Lung (tissue), 12 donors: Measurements from ENCODE around the gene GAPDHS. TPM values are rescaled to one million over a fixed set of nuclear protein-coding genes. Genes with fewer than 3 reads are reported as not detected.

Experiments
- ATAC-seq: fragments of 200-7000 bp; cut with Tn5 transposase; one replicate; pipeline ENCODE4 v1.9.1; 2020; ENCODE audit warnings: moderate number of reproducible peaks; ENCODE audit not compliant: insufficient read depth, low FRiP score
- DNase-seq, 3 donors: peaks; one replicate each; pipeline ENCODE4 v3.0.0-alpha.2; 2013 to 2017
- H3K27ac ChIP-seq, 2 donors: one replicate each; pipeline ENCODE4 v1.5.1; 2013; ENCODE audit warnings: mild to moderate bottlenecking in 2 of 2, moderate library complexity in 2 of 2, control low read depth in 1 of 2, inconsistent platforms in 1 of 2, low read depth in 1 of 2, low read length in 1 of 2
- H3K27me3 ChIP-seq, 3 donors: one replicate each; pipeline ENCODE4 v1.5.1; 2013; ENCODE audit warnings: low read length in 2 of 3; ENCODE audit not compliant: control insufficient read depth in 3 of 3, insufficient read depth in 3 of 3
- H3K36me3 ChIP-seq, 4 donors: one replicate each; pipeline ENCODE4 v1.5.1; 2013; ENCODE audit warnings: low read length in 4 of 4, mild to moderate bottlenecking in 1 of 4, moderate library complexity in 1 of 4; ENCODE audit not compliant: control insufficient read depth in 4 of 4, insufficient read depth in 4 of 4
- H3K4me1 ChIP-seq, 5 donors: one replicate each; pipeline ENCODE4 v1.5.1; 2013; ENCODE audit warnings: low read length in 5 of 5, mild to moderate bottlenecking in 2 of 5, moderate library complexity in 1 of 5; ENCODE audit not compliant: control insufficient read depth in 5 of 5, insufficient read depth in 5 of 5
- H3K4me3 ChIP-seq: one replicate; pipeline ENCODE4 v1.5.1; 2013; ENCODE audit warnings: mild to moderate bottlenecking, control low read depth, moderate library complexity
- H3K9ac ChIP-seq, 2 donors: one replicate each; pipeline ENCODE4 v1.5.1; 2013; ENCODE audit warnings: low read length in 2 of 2, control low read depth in 1 of 2; ENCODE audit not compliant: insufficient read depth in 1 of 2
- H3K9me3 ChIP-seq, 4 donors: one replicate each; pipeline ENCODE4 v1.5.1; 2013; ENCODE audit warnings: low read length in 3 of 4, mild to moderate bottlenecking in 1 of 4, moderate library complexity in 1 of 4; ENCODE audit not compliant: control insufficient read depth in 4 of 4, insufficient read depth in 3 of 4
- WGBS, 2 donors: extraction: QIAGEN DNeasy Blood & Tissue Kit; methylation state at CpG; one replicate each; pipeline ENCODE4 v1.1.7; 2013; 5-methylcytosine and 5-hydroxymethylcytosine counted together
- polyA plus RNA-seq, 2 donors: library from polyadenylated mRNA; stranded (reverse); fragments of 200-250 nt; gene quantifications; one replicate each; pipeline ENCODE4 v1.2.1, GENCODE V29; 2013
- total RNA-seq, 2 donors: library from RNA; depleted of rRNA in 1 of 2; stranded (reverse); fragments of >200 nt in 1 of 2; gene quantifications; one replicate each; pipeline ENCODE4 v1.2.1, GENCODE V29; 2014 to 2021
- TF ChIP-seq, protein P1 (sequence below): IDR thresholded peaks from 2 replicates; pipeline ENCODE4 v1.5.1; 2012; ENCODE audit warnings: mild to moderate bottlenecking; ENCODE audit errors: control extremely low read depth, extremely low read depth
- donor health status: control.
- donor health status: control.
- donor health status: Bipolar disorder and iron deficiency.
- donor health status: healthy.
- donor health status: DM: yes; HTN: yes; CAD: no.

GAPDHS gene
- total and polyA plus RNA-seq, 4 donors, result not detected

DNA sequence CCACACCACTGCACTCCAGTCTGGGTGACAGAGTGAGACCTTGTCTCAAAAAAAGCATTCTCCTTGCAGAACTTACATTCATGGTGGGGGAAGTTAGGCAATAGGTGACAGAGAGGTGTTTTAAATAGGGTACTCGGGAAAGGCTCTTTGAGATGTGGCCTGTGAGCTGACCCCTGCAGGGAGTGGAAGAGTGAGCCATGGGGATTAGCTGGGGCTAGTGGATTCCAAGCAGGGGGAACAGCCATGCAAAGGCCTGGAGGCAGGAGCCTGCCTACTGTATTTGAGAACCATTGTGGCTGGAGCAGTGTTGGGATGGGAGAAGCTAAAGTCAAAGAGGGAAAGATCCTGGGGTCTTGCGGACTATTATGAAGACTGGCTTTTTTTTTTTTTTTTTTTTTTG is 15.9 kb upstream of the GAPDHS start:
- no peaks in the 10 kb centered on the region for H3K36me3 ChIP-seq
- ATAC-seq, result no peak
- H3K27me3 ChIP-seq, result peaks cover 0 to 2% (median 0%) of the 10 kb centered on the region in 3 donors
- no peak for DNase-seq
- H3K9ac ChIP-seq, result no peak overlapping the region
- H3K9me3 ChIP-seq, result no peaks in the 10 kb centered on the region
- H3K4me1 ChIP-seq, result peaks cover 0 to 5% (median 0%) of the 10 kb centered on the region in 5 donors
- no peak overlapping the region for H3K27ac ChIP-seq
- TF ChIP-seq, protein P1, sequence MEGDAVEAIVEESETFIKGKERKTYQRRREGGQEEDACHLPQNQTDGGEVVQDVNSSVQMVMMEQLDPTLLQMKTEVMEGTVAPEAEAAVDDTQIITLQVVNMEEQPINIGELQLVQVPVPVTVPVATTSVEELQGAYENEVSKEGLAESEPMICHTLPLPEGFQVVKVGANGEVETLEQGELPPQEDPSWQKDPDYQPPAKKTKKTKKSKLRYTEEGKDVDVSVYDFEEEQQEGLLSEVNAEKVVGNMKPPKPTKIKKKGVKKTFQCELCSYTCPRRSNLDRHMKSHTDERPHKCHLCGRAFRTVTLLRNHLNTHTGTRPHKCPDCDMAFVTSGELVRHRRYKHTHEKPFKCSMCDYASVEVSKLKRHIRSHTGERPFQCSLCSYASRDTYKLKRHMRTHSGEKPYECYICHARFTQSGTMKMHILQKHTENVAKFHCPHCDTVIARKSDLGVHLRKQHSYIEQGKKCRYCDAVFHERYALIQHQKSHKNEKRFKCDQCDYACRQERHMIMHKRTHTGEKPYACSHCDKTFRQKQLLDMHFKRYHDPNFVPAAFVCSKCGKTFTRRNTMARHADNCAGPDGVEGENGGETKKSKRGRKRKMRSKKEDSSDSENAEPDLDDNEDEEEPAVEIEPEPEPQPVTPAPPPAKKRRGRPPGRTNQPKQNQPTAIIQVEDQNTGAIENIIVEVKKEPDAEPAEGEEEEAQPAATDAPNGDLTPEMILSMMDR, result no peak
- no peak overlapping the region for H3K4me3 ChIP-seq
- 69 to 81% methylated on average over 2 of the region's 2 CpGs for WGBS, 2 donors

DNA sequence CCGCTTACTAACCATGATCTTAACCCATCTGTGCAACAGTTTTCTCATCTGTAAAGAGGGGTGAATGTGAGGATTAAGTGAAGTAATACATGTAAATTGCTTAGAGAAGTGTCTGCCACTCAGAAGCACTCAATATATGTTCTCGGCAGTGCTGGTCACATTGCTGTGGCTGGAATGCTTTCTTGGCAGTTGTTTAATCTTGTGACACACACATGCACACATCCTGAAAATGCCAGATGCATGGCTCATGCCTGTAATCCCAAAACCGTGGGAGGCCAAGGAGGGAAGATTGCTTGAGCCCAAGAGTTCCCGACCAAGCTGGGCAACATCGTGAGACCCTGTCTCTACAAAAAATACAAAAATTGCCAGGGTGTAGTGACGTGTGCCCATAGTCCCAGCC is 14.9 kb upstream of the GAPDHS start:
- peaks cover 0 to 2% (median 0%) of the 10 kb centered on the region in 3 donors for H3K27me3 ChIP-seq
- no peaks in the 10 kb centered on the region for H3K9me3 ChIP-seq
- ATAC-seq (no peak), DNase-seq (peak; percentile 46 to 66 (median 56))
- H3K36me3 ChIP-seq, result no peaks in the 10 kb centered on the region
- peaks cover 0 to 5% (median 0%) of the 10 kb centered on the region in 5 donors for H3K4me1 ChIP-seq
- H3K9ac ChIP-seq, result no peak overlapping the region
- TF ChIP-seq, protein P1, result no peak
- H3K4me3 ChIP-seq, result no peak overlapping the region
- WGBS, 2 donors, result 56 to 82% methylated on average over 6 of the region's 6 CpGs
- H3K27ac ChIP-seq, result peak overlapping the region in 1 of 2 donors; percentile 15

DNA sequence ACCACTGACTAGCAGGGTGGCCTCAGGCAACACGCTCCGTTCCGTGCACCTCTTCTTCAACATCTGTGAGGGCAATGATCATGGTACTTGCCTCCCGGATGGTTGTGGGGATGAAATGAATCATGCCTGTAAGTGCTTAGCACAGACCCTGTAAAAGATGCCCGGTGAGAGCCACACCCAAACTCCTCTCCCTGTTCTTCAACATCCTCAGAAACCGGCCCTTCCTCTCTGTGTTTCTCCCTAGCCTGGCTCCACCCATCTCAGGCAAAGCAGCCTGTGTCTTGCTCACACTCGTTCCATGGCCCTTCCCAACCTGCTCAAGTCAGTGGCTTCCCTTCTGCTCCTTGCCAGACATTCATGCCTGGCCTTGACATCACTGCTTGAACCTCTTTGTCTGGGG is 14.0 kb upstream of the GAPDHS start:
- no peak for ATAC-seq

More for the DNA sequence above, 14.0 kb upstream of the GAPDHS start:
- peaks cover 0 to 4% (median 0%) of the 10 kb centered on the region in 5 donors for H3K4me1 ChIP-seq
- DNase-seq, result no peak
- H3K9me3 ChIP-seq, result no peaks in the 10 kb centered on the region
- peaks cover 0 to 6% (median 0%) of the 10 kb centered on the region in 3 donors for H3K27me3 ChIP-seq
- H3K36me3 ChIP-seq, result no peaks in the 10 kb centered on the region
- no peak overlapping the region for H3K4me3 ChIP-seq
- TF ChIP-seq, protein P1, result no peak
- WGBS, 2 donors, result 56 to 62% methylated on average over 7 of the region's 7 CpGs
- no peak overlapping the region for H3K9ac ChIP-seq
- H3K27ac ChIP-seq, result no peak overlapping the region
